Dermis blood vessel endothelial cell (primary cell): ENCODE measurements around the gene PLCXD1. TPM values are rescaled to one million over a fixed set of nuclear protein-coding genes. Genes with fewer than 3 reads are reported as not detected.
A peak's percentile ranks its signal among the peaks of the same experiment; 100 is the strongest.
"Not testable (repeated sequence)": the region's sequence is repeated elsewhere in the genome, so short reads cannot be mapped to it uniquely, and the experiment has no call there.

Source experiments
- DNase-seq: peaks from one replicate; pipeline ENCODE4 v3.0.0; 2010
- total RNA-seq: library from RNA; depleted of rRNA; stranded (reverse); fragments of >200 nt; gene quantifications from 2 replicates; pipeline ENCODE4 v1.2.3, GENCODE V29; 2014

Gene PLCXD1
- total RNA-seq, 1 donor from 2014 or later, result 5.1 TPM

DNA sequence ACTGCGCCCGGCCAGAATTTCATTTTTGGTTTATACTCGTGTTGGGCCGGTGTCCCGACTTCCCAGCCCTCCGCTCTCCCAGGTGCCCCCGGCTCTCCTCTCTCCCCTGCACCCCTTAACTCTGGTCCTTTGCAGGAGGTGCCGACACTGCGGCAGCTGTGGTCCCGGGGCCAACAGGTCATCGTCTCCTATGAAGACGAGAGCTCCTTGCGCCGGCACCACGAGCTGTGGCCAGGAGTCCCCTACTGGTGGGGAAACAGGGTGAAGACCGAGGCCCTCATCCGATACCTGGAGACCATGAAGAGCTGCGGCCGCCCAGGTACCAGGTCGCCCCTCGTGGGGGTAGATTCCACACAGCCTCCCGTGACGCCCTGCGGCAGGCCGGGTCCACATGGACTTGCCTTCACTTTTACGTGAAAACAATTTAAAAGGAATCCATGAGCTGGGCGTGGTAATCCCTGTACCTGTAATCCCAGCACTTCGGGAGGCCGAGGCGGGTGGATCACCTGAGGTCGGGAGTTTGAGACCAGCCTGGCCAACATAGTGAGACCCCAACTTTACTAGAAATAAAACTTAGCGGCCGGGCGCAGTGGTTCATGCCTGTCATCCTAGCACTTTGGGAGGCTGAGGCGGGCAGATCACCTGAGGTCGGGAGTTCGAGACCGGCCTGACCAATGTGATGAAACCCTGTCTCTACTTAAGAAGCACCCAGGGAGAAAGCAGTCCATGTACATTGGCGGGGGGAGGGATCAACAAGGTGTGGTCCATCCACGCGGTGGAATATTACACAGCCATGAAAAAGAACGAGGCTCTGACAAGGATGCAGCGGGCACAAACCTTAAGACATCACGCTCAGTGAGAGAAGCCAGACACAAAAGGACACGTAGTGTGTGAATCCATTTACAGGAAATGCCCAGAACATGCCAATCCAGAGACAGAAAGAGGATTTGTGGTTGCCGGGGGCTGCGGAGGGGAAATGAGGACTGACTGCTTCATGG lies 12.0 kb downstream of the PLCXD1 start:
- no peak for DNase-seq

- DNase-seq, result no peak
These were observed 14.0 kb downstream of the PLCXD1 start for GRCh38 chrX:295136-295535.

DNA sequence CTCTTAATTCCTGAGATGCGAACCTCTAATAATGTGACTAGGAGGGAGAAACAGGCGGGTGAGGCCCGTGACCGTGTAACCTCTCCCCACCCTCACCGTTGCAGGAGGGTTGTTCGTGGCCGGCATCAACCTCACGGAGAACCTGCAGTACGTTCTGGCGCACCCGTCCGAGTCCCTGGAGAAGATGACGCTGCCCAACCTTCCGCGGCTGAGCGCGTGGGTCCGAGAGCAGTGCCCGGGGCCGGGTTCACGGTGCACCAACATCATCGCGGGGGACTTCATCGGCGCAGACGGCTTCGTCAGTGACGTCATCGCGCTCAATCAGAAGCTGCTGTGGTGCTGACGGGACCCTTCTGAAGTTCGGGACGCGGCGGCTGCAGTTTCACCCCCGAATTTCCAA lies 17.8 kb downstream of the PLCXD1 start:
- DNase-seq, result no peak

- no peak for DNase-seq
These were observed 19.2 kb downstream of the PLCXD1 start for GRCh38 chrX:300334-300733.

DNA sequence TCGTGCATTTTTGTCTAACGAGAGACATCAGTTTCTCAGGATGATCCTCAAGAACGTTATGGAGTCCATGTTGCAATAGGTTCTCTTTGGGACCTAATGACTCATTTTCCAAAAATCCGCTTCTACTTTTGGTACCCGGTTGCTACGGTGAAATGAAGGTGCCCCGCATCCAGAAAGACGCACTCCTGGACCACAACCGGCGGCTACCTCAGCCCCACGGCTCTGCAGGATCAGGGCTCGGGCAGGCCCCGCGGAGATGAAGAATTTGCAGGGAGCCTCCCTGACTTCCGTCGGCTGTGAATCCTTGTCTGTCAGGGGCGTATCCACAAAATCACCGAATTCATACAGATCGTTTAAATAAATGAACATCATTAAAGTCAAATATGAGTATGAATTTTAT lies 21.8 kb downstream of the PLCXD1 start:
- no peak for DNase-seq

DNA sequence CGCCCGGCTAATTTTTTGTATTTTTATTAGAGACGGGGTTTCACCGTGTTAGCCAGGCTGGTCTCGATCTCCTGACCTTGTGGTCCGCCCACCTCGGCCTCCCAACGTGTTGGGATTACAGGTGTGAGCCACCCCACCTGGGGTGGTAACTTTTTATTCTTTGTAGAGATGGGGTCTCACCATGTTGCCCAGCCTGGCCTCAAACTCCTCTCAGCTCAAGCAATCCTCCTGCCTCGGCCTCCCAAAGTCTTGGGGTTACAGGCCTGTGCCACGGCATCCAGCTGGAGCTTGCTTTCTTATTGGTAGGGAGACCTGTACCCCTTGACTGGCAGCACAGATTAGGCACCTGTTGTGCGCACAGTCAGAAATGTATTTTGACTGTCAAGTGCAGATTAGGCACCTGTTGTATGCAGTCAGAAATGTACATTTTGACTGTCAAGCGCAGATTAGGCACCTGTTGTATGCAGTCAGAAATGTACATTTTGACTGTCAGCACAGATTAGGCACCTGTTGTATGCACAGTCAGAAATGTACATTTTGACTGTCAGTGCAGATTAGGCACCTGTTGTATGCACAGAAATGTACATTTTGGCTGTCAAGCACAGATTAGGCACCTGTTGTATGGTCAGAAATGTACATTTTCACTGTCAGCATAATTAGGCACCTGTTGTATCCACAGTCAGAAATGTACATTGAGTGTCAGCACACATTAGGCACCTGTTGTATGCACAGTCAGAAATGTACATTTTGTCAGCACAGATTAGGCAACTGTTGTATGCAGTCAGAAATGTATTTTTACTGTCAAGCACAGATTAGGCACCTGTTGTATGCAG lies 24.8 kb downstream of the PLCXD1 start:
- not testable (repeated sequence) for DNase-seq

DNA sequence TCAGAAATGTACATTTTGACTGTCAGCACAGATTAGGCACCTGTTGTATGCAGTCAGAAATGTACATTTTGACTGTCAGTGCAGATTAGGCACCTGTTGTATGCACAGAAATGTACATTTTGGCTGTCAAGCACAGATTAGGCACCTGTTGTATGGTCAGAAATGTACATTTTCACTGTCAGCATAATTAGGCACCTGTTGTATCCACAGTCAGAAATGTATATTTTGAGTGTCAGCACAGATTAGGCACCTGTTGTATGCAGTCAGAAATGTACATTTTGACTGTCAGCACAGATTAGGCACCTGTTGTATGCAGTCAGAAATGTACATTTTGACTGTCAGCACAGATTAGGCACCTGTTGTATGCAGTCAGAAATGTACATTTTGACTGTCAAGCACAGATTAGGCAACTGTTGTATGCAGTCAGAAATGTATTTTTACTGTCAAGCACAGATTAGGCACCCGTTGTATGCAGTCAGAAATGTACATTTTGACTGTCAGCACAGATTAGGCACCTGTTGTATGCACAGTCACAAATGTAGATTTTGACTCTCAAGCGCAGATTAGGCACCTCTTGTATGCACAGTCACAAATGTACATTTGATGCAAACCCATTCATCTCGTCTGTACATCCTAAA lies 25.6 kb downstream of the PLCXD1 start:
- not testable (repeated sequence) for DNase-seq

GRCh38 chrX:307261-308111 lies 26.3 kb downstream of the PLCXD1 start:
- DNase-seq, result no peak

DNA sequence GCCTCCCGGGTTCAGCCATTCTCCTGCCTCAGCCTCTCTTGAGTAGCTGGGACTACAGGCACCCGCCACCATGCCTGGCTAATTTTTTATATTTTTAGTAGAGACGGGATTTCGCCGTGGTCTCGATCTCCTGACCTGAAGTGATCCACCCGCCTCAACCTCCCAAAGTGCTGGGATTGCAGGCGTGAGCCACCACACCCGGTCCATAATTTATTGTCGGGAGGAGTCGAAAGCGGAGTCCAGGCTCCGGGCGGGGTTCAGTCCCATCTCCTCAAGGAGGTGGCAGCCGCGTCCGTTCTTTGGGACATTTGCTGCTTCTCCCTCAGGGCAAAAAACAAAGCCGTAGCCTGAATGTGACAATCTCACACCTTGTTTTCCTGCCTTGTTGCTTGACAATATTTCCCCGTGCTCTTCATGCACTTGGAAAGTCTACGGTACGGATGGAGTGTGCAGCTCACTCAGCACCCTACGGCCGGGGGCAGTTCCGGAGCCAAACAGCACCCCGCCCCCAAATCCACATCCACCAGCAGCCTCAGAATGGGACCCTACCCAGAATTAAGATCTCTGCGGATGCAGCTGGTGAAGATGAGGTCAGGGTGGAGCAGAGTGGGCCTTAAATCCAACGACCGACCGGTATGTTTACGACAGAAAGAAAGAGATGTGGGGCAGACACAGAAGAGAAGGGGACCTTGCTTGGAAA lies 27.8 kb downstream of the PLCXD1 start:
- no peak for DNase-seq

DNA sequence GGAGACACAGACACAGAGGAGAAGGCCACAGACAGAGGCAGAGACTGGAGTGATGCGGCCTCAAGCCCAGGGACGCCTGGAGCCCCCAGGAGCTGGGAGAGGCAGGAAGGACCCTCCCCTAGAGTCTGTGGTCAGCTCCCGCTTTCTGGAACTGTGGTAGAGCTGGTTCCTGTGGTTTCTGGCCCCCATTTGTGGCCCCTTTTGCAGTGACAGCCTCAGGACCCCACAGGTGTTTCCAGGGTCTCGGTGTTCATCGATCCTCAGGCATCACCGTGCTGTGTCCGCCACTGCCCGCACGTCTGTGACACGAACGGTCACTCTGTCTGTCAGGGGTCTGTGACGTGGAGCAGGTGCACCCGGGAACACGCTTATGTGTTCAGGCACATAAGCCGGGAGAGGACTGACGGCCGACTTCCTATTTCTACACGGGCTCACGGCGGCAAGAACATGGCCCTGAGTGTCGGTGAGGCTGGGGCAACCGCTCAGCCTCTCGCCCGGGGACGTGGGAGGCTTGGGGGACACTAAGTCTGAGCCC lies 29.5 kb downstream of the PLCXD1 start:
- no peak for DNase-seq

DNA sequence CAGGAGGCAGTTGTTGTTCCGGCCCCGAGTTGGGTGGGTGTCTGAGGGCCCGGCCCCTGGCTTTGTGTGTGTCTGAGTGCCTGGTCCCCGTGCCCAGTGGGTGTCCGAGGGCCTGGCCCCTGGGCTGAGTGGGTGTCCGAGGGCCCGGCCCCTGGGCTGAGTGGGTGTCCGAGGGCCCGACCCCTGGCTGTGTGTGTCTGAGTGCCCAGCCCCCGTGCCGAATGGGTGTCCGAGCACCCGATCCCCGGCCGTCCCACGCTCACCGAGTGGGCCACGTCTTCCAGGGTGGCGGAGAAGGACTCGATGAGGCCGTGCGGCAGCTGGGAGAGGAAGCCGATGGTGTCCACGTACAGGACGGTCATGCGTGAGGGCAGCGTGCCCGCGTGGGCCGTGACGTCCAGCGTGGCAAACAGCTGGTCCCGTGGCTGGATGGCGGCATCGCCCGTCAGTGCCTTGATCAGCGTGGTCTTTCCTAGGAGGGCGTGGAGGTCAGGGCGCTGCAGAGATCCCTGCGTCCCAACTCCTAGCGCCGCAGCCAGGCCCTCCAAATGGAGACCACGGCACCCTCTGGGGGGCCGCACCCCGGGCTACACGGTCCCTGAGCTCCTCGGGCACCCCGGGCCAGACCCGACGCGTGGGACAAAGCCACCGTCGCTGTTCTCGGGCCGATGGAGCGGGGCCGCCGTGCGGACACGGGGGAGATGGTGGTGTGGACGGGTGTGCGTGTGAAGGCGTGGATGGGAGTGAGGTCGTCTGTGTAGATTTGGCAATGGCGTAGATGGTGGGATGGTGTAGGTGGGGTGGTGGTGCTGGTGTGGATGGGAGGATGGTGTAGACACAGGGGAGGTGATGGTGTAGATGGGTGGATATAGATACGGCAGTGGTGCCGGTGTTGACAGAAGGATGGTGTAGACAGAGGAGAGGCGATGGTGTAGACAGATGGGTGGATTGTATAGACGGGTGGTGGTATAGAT lies 30.3 kb downstream of the PLCXD1 start:
- DNase-seq, result no peak

GRCh38 chrX:312621-313331 lies 31.6 kb downstream of the PLCXD1 start:
- DNase-seq, result no peak

- DNase-seq, result no peak
These were observed 32.4 kb downstream of the PLCXD1 start for GRCh38 chrX:313546-313945.

- DNase-seq, result no peak
These were observed 32.9 kb downstream of the PLCXD1 start for GRCh38 chrX:314049-314448.

DNA sequence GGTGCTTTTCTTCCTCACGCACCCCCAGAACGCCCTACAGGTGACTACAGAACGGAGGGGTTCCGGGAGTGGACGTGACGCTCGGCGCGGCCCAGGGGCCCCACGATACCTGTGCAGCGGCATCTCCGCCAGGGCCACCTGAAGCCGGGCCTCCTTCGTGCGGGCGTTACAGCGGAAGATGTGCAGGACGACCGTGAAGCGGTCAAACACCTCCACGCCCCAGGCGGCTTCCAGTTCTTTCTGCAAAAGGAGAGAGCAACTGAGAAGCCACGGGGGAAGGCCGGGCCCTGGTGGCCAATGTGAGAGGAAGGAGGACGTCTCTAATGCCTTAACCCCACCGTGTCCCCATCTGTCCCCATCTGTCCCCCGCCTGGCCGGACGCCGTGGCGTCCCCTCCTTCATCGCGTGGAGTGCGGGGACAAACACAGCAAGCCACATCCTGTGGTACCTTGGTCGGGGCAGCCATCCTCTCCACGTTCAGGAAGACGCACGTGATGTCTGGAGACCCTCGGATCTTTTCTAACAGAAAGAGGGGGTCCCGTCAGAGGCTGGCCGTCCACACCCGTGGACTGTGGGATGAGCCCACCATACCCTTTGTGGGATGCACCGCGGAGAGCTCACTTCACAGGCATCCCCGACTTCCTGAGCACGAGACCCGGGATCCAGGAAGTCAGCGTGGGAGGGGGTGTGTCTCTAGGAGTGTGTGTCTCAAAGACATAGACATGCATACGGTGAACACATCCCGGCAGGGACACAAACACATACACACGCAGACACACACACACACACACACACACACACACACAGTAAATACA lies 33.8 kb downstream of the PLCXD1 start:
- DNase-seq, result peak; percentile 44

- DNase-seq, result no peak
These were observed 35.5 kb downstream of the PLCXD1 start for GRCh38 chrX:316351-317325.
